Posterior vena cava (tissue), 2 donors: ENCODE results near the gene DLG2. TPM values are rescaled to one million over a fixed set of nuclear protein-coding genes. Genes with fewer than 3 reads are reported as not detected.
"Not testable (repeated sequence)": the region's sequence is repeated elsewhere in the genome, so short reads cannot be mapped to it uniquely, and the experiment has no call there.

Experiments
- DNase-seq: peaks from one replicate; pipeline ENCODE4 v3.0.0-alpha.2; 2020; ENCODE audit warnings: low spot score
- intact Hi-C, 2 donors: fragments of 100-400 bp; cut with DNase I; formaldehyde crosslinking; loops; one replicate each; pipeline versions ENCODE4 v1.14.1 to v1.14.2; 2022 to 2023
- total RNA-seq, 2 donors: library from RNA; stranded (reverse); fragmentation: NEBNext Ultra II Directional; extraction: Animal tissue kit (Norgen Biotek cat#: 25700); gene quantifications; one replicate each; pipeline ENCODE4 v1.2.1, GENCODE V29; 2021
- donor health status: DM: yes; HTN: yes; CAD: no.
- donor health status: DM: yes; HTN: yes; CAD: no.

Gene DLG2
- total RNA-seq, 2 donors from 2014 or later: 17.2 to 20.5 TPM

DNA sequence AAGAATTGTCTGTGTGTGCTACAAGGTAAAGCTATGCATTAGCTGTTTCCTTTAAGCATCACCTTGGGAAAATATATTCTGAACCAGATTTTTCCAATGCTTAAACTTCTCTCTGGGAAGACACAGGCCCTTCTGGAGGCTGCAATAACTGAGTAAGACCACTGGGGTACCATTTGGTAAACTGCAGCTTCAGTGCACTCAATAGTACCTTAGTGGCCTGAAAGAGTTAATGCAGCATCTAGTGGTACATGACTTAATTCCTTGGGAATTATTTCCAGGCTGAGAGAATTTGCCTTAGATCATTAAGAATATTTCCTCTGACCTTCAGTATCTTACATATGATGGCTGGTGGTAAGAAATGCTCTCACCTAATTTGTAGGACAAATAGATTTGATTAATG, 727.4 kb downstream of the DLG2 start:
- no peak for DNase-seq
- intact Hi-C loops: no loop called here

DNA sequence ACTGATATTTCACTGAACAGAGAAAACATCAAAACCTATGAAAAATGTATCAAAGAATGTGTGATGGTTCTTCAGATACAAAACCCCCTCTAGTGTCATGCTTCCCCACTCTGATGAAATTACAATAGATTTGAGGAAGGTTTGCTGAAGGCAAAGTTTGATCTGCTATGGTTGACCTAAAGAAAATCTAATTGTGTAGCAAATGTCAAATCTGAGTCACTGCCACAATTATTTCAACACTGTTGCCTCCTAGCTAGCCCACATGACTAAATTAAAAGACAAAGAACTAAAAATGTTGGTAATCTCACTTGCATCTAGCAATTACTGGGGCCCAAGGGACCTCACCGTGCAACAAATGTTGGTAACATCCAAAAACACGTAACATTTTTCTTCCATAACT, 728.0 kb downstream of the DLG2 start:
- intact Hi-C loops: no loop called here
- no peak for DNase-seq

DNA sequence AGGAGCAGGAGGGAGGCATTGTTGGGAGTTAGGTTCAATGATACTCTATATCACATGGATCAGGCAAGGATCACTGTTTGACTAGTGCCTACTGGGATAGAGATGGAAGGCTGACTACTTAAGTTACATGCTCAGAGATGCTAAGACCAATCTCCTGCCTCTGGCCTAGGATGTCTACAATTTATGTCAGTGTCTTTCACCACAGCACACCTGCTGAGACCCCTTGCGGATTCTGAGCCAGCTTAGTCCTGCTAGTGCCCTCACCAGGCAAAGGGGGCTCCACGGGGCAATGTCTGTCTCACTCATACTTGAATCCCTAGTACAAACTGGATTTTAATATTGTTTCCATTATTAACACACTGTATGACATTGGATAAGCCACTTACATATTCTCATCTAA, 732.5 kb downstream of the DLG2 start:
- no peak for DNase-seq
- intact Hi-C loops: no loop called here

DNA sequence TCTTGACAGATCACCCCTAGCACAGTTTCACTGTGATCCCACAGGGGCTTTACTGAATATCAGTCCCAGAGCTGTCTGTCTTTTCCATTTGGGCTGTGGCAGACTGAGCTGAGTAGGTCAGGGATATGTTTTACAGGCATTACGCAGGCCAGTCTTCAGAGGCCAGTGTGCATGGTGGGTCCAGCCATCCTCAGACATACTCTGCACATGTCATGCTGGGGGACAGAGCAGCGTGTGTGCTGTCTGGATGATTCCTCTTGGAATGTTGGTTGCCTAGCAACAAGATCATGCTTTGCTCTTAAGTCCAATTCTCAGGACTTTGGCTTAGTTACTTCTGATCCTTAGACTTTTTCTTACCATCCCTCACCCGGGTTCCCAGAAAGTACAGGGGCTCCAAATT, 736.5 kb downstream of the DLG2 start:
- DNase-seq: no peak
- intact Hi-C loops: no loop called here

DNA sequence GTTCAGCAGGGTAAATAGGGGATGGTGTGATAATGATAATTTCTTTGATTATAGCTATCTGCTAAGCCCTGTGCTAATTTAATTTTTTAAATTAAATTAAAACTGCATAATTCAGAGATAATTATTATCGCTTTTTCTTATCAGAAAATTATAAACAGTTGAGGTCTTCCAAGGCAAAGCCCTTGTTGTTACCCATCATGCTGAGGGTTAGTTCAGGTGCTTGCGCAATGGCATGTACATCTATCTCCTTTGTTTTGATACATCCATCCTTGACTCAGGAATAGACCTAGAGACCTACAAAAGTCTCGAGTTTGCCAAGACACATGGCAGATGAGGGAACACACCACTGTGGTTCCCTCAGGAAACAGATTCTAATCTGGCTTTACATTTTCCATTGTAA, 737.6 kb downstream of the DLG2 start:
- no peak for DNase-seq
- intact Hi-C loops: no loop called here

DNA sequence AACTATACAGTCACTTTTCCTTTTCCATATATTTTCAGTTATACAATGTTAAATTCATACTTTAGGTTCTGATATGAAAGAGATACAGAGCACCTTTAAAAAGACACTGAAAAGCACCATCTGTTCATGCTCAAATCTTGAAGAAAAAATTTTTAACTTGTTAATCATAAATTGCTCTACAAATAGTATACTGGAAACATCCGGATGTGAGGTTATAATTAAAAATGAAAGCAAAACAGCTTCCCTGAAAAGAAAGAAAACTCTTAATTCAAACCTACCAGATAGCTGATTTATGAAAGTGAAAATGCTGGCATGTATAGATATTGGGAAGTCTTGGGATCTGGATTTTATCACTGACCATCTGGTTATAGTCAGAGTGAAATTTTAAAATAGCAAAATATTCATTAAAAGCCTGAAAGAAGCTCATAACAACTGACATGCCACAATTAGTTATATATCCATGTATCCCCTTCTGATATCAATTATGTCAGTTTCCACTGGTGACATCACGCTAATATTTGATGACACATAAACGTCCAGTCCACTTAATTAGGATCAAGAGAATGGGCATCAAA, 740.0 kb downstream of the DLG2 start:
- intact Hi-C loops: no loop called here
- no peak for DNase-seq

DNA sequence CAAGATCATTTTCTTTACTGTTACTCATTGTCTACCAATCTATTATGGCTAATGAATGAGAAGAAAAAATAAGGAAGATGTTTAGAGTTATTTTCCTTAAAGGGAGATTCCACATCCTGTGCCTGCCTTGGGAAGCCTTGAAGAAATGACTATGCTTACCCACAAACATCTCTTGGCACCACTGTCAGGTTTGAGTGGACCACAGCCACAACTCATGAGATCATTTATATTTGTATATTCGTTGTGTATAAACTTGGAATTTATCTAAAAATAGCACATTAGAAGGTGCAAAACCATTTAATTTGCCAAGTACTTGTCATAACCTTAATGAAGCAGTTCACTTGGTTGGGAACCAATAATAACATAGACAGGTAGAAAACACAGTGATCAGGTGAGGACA, 740.8 kb downstream of the DLG2 start:
- no peak for DNase-seq
- intact Hi-C loops: no loop called here

DNA sequence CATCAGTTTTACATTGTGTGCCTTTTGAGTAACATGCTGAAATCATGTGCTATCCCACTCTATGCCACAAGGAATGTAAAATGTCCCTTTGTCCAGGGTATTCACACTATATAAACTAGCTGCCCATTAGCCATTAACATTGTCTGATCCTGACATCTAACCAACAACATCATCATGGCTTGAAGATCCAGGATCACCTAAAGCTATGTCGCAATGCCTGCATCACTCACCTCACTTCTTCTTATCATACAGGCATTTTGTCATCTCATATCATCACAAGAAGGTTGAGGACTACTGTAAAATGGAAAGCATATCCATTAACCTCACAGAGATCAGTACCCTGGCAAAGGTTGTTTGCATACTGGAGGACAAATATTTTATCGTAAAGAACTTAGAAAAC, 742.3 kb downstream of the DLG2 start:
- DNase-seq: no peak
- intact Hi-C loops: no loop called here

DNA sequence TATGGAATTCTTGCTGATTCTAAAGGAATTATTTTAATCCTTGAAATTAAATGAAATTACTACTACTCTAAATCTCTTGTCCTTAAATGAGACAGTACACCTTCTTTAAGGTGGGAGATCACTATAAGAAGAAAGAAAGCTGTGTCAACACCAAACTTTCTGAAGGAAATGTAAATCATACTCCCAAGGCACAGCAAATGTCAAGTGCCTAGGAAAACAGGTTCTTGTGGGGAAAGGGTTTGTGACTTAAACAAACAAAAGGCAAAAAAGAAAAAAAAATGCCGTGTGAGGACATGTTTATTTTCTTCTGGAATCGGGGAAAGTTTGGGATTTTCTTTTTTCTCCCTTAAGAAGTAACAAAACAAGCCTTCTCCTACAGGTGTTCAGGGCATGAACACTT, 745.1 kb downstream of the DLG2 start:
- DNase-seq: no peak
- intact Hi-C loops: no loop called here

DNA sequence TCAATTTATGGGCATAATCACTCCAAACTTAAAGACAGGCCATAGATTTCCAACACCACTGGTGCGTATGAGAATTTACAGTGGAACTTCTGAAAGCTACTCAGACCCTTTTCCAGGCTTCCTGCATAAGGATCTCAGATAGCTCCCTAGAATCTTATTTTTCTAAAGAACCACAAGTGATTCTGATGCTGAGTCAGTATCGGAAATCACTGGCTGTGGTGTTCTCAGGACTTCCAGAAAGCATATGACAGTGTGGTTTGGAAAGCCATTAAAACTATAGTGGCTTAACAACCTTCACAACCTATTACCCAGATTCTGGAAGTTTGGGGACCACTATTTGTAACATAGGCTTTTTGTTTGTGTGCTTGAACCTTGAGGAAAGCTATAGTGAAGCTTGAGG, 756.0 kb downstream of the DLG2 start:
- intact Hi-C loops: no loop called here
- no peak for DNase-seq

DNA sequence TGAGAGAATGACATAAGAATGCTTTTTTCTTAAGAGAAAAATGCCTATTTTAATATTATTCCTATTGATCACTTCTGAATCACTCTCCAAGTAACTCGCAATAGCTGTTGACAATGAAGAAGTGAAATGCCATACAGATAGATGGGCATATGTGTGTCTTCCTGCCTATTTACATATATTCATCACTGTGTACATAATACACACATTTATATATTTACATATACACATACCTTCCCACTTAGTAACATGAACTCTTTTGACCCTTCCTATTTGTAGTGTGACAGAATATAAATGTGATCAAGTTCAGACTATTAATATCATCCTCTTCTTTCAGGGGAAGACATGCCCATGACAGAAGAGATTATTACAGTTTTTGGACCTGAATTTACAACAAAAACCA, 756.7 kb downstream of the DLG2 start:
- no peak for DNase-seq
- intact Hi-C loops: no loop called here

DNA sequence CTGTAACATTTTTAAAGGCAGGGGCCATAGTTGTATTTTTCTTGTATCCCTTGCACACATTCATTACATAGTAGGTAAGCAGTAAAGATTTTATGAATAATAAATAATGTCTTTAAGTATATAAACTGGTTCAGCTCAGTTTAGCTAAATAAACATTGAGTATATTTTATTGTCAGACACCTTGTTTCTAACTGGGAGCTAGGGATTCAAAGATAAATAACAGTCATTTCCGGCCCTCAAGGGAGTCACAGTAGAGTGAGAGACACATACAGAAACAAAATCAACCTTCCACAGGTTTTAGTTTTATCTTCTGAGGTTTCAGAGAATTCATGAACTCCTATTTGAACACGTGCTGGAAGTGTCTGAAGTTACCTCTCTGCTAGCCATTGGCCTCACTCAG, 760.2 kb downstream of the DLG2 start:
- no peak for DNase-seq

DNA sequence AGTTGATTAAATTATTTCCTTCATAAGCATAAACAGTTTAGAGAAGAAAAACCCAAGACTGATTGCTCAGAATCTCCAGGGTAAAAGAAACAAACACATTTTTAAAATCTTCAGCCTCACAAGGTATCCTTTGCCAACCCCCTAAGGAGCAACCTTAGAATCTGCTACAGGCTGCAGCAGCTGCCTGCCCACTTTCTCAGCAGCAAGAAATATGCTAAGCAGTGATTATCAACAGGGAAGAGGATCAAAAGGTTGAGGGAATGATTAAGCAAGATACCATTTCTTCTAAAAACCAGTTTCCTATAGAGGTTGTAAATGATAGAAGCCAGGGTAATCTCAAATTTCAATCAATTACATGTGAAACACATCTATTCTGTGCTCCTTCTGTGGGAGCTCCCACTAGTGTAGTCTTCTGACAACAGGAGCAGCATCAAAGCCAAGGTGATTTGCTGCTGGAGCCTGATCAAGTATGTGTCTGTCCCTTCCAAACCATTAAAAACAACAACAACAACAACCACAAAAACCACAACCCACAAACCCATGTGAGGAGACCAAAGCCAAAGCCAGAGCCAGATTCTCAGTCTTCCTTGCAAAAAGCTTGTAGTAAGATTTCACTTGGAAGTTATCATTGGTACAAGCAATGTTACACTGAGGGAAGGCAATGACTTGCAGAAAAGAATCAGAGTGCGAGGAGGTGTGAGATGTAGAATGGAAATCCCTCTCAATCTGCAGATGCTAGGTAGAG, 761.2 kb downstream of the DLG2 start:
- intact Hi-C loops: no loop called here
- no peak for DNase-seq

More for the DNA sequence above, 760.2 kb downstream of the DLG2 start:
- intact Hi-C loops: no loop called here

DNA sequence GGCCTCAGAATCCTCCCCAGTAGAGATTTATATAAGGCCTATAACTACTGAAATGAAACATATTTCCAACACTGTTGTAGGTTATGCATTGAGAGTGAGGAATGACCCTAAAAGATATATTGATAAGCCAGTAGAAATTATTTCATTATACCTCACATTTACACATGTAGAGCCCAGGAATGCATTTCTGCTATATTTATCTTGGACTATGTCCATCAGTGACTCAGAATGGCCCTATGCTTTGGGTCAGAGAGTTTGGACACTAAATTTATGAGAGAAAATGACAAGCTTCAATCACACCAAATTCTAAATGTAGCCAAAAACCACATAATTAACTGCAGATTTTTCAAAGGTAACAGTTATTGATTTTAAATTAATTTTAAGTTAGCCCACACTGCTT, 761.9 kb downstream of the DLG2 start:
- DNase-seq: no peak
- intact Hi-C loops: no loop called here

DNA sequence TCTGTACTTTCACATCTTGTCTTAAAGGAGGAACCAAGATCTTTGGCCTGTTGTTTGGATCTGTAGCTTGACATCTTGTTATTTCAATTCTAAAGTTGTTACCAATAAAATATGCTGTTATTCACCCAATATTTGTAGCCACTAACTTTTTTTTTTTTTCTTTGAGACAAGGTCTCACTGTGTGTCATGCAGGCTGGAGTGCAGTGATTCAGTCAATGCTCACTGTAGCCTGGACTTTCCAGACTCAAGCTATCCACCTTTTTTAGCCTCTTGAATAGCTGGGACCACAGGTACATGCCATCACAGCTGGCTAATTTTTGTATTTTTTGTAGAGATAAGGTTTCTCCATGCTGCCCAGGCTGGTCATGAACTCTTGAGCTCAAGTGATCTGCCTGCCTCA, 769.4 kb downstream of the DLG2 start:
- intact Hi-C loops: no loop called here
- DNase-seq: no peak

DNA sequence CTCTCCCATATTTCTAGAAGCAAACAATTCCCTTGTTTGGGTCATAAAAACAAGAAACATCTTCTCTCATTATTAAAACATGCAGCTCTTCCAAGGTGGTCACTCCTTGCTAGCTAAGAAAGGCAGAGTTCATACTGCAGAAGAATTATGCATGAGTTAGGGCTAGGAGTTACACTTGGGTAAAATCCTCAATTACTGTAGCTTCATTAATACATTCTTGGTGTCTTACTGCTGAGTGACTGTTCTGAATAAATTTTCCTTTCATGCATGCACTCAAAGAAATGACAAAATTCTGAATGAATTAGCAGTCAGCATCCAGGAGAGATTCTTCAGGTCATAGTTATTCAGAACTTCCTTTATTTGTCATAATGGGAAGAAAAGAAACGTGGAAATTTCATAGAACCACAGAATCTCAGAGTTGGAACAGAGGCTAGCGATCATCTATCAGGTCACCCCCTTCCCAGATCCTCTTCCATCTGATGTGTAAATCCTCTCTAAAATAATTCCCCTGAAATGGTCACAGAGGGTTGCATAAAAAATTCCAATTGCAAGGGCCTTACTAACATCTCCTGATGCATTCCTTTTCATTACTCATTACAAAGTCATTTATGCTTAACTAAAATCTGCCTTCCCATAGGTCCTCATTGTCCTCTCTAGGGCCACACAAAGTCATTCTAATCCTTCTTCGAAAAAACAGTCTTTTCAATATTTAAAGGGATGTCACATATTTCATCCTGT, 771.5 kb downstream of the DLG2 start:
- intact Hi-C loops: no loop called here
- no peak for DNase-seq

DNA sequence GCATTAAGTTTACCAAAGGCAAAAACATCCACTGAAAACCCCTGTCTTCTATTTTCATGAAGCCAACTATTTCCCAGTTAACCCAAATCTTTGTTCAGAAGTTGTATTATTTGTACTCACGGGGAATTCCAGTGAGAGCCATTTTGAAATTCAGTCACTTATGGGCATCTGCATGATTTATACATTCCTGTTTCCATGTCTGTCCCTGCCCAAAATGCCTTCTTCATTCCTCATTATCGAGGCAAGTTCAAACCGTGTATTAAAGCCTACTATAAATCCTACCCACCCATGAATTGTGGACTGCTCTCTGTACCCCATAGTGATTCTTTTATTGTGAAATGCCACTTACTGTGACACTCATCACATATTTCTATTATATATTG, 772.7 kb downstream of the DLG2 start:
- DNase-seq: no peak
- intact Hi-C loops: no loop called here

DNA sequence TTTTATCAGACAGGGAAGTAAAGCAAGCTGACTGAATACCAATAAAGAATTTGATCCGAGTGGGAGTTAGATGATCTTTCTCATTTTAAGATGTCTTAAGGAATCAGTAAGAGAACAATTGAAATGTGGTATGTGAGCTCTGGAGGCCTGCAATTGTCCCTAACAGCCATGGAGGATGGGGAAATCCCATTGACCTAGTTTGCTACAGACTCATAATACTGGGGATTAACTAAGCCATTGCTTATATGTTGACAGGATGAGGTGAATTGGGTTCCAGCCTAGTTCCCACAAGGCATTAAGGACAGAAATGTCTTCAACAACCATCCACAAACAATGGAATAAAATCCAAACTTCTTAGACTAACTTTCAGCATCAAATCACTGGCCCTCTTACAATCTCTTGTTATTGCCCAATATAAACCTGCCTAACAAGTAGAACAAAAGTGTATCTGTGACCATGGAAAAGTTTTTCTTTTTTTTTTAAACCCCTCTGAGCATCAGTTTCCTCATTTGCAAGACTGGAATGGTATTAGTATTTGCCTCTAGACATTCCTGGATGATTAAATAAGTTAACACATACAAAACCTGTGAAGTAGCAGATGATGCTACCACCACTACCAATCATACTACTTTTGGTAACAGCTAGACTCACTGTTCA, 773.2 kb downstream of the DLG2 start:
- intact Hi-C loops: no loop called here
- no peak for DNase-seq

DNA sequence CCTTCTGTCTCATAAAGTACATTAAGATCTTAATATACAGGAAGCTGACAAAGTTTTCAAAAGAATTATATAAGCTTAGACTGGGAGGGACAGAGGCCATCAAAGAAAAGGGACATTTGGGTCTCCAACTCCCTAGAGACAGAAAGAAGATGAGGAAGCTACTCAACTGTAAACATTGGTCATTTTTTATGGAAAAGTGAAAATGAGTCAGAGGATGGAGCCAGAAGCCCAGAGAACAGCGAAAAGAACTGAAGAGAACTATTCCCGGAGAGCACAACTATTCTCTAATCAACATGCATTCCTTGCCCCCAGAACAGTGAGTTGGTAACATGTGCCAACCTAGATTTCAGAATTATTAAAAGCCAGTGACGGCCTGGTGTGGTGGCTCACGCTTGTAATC, 779.3 kb downstream of the DLG2 start:
- no peak for DNase-seq
- intact Hi-C loops: no loop called here

DNA sequence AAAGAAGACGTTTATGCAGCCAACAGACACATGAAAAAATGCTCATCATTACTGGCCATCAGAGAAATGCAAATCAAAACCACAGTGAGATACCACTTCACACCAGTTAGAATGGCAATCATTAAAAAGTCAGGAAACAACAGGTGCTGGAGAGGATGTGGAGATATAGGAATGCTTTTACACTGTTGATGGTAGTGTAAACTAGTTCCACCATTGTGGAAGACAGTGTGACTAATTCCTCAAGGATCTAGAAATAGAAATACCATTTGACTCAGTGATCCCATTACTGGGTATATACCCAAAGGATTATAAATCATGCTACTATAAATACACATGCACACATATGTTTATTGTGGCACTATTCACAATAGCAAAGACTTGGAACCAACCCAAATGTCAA, 786.9 kb downstream of the DLG2 start:
- DNase-seq, intact Hi-C loops: not testable (repeated sequence)
